Measurements from ENCODE around the gene ANXA7.

- no peak for TF ChIP-seq POLR2A (IDR thresholded peaks at IDR 0.05)
- TF ChIP-seq CTCF (IDR thresholded peaks at IDR 0.05) = no peak
Measured at GRCh38 chr10:73333202-73333601, 80.7 kb downstream of the ANXA7 start.
